RPMI8226 (cell line): Measurements from ENCODE around the gene FAM25C.
"Not testable (repeated sequence)": the region's sequence is repeated elsewhere in the genome, so short reads cannot be mapped to it uniquely, and the experiment has no call there.

Experiments
- DNase-seq: peaks from one replicate; pipeline ENCODE4 v3.0.0-alpha.2; 2015

Gene FAM25C

DNA sequence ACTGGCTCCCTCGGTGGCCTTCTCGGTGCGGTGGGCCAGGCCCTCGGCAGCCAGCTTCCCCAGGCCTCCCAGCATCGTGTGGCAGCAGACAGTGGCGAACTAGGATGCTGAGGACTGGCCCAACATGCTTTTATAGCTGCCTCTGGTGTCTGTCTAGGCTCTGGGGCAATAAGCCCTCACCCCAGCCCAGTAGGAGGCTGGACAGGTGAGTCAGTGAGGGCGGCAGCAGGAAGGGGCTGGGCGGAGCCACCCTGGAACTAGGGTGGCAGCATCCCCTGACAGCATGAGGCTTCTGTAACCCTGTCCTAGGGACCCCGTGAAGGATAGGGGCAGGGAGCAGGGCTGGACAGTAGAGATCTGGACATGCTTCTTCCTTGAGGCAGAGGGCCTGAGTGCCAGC is at the start of gene FAM25C:
FAM25C (minus strand) TSS at position 101 of the 400 bp plus-strand sequence; CDS start at position 75, 26 bp downstream.
- DNase-seq: not testable (repeated sequence)

DNA sequence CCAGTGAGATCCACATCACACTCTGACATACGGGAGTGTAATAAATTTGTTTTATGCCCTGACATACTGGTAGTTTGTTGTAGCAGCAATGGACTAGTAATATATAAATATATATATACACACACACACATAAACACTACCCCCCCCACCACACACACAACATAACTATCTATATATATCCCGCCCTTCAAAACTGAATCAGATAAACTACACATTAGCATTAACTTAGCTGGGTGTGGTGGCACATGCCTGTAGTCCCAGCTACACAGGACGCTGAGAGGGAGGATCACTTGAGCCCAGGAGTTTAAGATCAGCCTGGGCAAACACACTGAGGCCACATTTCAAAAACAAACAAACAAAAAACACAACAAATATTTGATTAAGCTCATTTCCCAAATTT is 45.0 kb upstream of the FAM25C start:
- DNase-seq: not testable (repeated sequence)

DNA sequence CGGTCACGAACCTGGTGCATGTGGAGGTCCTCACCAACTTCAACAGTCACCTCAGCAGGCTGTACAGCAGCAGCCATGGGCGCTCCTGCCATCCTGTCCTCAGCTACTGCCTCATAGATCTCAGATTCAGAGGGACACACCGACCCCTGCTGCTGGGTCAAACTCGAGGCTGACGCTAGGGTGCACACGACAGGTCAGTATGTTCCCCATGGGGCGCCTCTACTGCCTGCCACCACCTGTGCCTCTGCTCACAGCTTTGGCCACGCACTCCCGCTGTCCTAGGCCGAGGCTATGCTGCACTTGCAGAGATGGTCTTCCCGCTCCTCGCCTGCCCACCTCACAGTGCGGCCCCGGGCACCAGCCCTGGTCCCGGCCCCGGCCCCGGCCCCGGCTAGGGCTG is 31.8 kb upstream of the FAM25C start:
- peak; percentile 2 for DNase-seq

DNA sequence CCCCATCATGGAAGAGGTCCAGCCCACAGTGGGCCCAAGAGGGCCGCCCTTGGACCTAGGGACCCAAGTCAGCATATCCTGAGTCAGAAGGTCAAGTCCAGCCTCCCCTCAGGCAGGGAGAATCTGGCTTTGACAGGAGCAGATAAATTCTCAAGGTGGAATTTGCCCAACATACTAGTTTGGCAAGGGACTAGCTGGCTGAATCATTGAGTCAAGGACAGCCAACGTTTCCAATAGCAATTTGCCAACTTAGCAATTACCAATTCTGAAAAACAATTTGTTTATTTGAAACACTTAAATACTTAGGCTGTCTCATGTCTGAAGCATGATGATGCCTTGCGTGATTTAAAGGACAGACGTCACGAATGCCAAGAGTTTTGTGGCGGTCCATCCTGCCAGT is 2.7 kb upstream of the FAM25C start:
- DNase-seq: not testable (repeated sequence)

DNA sequence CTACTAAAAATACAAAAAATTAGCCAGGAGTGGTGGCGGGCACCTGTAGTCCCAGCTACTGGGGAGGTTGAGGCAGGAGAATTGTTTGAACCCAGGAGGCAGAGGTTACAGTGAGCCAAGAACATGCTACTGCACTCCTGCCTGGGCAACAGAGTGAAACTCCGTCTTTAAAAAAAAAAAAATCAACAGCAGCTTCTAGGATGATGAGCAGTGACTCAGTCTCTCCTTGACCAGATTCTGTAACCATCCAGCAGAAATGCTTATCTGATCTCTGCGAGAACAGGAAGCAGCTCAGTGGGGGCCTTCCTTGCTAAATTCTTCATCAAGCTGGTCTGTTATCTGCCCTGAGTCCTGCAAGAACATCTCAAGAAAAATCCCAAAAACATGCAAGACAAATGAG is 5.5 kb downstream of the FAM25C start:
- DNase-seq: not testable (repeated sequence)

DNA sequence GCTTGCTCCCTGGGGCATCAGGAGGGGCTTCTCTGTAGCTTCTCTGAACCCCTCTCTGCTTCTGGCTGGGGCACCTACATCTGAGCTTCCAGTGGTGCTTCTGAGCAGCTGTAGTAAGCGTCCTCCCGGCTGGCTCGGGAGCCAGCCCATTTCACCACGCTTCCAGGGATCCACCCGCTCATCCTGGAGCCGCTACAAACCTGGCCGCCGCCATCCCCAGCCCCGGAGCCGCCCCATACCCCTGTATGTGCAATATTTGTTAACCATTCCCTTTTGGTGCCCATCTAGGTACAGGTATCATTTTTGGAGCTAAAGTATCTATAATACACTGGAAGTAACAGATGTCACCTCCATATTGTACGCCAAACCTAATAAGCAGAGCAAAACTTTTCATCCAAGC is 7.0 kb downstream of the FAM25C start:
- DNase-seq: not testable (repeated sequence)

DNA sequence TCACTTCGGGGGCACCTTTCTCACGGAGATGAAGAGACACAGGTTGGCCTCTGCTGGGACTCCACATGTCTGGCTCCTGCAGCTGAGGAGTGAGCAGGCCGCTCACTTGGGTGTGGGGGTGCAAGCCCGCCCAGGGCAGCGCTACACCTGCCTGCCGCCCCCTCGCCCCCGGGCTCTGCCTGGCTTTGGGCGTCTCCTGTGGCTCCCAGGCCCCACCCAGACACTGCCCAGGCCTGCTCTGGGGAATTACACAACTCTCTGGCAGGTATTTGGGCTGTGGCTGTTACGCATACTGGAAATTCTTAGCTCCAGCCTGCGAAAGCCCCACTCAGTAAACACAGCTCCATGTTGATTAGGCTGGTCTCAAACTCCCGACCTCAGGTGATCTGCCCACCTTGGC is 7.9 kb downstream of the FAM25C start:
- DNase-seq: not testable (repeated sequence)

DNA sequence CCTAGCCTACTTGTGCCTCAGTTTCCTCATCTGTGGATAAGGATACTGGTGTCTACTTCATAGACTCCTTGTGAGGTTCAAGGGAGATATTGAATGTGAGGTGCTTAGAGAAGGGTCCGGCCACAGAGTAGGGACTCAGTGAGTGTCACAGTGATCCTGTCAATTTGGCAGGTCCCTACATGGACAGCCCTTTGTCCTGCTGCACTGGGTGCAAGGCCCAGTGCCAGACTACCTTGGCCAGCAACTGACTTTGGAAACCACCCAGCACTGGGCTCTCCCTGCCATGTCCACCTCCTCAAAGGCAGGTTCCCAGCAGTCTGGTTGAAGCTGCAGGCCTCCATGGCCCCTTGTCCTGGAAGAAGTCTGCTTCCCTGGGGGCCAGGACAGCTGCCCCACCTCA is 9.5 kb downstream of the FAM25C start:
- DNase-seq: not testable (repeated sequence)

DNA sequence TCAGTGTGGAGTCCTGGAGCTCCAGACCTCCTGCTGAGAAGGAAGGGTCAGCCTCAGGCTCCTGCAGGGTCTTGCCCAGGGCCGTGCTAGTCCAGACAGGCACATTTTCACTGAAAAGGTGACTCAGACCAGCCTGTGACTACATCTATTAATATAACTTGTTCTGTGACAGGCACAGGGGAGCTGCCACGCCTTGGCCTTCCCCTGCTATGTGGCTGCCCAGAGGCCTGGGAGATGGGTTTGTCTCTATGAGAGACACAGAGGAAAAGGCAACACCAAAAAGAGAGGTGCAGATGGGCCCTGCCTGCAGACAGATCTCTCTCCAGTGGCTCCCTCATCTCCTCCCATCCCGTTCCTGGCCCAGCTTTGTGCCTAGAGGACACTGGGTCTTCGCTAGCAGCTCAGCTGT is 10.0 kb downstream of the FAM25C start:
- not testable (repeated sequence) for DNase-seq

DNA sequence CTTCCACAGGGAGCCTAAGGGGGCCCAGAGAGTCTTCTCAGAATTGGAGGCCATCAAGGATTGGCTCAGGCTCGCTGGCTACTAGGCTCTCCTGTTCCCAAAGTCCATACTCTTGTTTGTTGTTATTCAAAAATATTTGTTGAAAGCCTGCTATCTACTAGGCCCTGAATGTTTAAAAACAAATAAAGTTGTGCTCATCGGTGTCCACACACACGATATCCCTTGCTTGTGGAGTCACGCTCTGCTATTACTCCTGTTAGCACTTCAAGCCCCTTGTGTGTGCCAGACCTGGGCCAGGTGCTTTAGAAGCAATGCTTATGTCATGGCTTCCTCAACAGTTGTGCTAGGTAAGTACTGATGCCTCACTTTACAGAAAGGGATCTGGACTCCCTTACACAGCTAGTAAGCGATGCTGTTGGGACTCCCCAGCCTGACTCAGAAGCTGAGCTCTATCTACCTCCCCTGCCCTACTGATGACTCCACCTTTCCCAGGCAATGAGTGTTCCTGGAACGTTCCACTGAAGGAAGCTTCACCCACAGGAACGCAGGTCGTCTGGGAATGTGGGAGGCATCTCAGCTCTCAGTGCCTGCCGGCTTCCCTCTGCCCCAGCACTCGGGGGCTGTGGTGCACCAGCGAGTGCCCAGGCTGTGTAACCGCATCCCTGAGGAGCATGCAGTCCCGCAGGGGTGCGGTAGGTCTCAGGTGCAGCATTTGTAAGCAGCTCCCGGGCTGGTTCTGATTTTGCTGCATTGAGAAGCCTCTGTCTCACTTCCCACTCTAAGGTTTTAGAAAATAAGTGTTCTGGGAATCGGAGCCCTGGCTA is 10.7 kb downstream of the FAM25C start:
- not testable (repeated sequence) for DNase-seq

DNA sequence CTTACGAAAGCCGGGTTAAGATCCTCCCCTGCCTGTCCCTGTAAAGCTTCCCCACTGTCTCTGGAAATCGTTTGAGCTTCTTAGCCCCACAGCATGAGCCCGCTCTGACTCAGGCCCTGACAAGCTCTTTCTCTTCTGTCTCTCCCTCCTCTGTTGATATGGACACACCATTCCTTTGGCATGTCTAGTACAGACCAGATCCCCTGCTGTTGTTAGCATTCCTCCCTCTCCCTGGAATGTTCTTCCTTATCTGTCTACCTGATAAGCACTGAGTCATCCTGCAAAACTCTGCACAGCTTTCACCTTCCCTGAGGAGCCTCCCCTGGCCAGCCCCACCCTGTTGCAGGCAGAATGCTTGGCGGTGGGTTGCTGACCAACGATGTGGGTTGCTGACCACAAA is 11.6 kb downstream of the FAM25C start:
- not testable (repeated sequence) for DNase-seq

DNA sequence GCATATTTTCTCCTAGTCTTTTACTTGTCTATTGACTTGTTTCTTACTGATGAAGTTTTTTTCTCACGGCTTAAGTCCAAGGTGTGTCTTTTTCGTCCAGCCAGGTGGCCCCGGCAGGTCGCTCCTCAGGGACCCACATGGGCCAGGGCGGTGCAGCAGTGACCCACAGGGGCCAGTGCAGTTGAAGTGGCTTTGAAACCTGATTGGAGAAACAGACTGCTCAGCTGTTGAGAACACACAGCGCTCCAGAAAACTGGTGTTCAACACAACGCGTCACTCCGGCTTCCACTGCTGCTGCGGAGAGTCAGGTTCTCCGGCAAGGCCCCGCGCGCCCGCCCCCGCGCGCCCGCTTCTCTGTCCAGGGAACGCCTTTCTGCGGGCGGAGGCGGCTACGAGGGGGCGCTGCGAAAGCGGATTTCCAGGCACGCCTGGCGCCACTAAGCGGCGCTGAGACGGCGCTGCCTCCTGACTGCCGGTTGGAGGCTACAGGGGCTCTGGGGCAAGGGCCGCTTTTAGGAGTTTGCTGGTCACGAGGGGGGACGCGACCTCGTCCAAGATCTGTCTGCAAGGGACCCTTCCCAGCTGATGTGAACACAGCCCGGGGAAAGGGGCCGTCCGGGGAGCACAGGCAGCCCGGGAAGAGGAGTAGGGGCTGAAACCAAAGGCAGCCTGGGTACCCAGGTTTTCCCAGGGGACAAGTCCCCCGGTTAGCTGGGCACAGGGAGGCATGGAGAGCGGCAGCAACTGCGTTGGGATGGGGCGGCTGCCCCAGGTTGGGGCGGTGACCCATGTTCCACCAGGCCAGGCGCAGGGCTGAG is 13.0 kb downstream of the FAM25C start:
- not testable (repeated sequence) for DNase-seq

DNA sequence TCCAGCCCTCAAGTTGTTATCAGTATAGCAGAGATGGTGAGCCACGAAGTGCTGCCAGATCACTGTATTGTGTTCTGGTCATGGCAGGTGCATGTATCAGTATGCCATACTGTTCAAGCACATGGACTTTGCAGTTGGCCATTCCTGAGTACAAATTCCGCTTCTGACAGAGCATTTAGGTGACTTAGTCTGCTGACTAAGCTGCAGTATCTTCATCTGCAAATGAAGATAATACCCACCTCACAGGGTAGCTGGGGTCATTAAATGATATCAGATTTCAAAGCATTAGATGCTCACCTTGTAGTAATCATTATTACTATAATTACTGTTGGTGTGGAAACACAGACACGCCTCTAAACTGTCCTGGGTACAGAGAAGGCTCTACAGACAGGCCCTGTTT is 24.2 kb downstream of the FAM25C start:
- not testable (repeated sequence) for DNase-seq

DNA sequence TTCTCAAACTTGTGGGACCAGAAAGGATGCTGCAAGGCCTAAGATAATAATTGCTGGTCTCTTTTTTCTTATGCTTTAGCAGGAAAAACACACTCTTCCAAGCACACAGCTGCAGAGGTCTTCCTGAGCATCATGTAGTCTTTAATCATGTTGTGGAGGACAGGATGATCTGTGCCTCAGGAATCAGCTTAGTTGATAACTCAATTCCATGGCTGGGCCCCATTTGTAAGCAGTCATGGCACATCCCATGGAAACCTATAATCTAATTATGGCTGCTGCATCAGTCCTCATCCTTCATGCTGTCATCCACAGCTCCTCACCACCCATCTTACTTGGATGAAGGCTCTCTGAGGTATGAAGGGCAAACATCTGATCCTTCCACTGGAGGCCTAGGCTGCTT is 26.5 kb downstream of the FAM25C start:
- not testable (repeated sequence) for DNase-seq

DNA sequence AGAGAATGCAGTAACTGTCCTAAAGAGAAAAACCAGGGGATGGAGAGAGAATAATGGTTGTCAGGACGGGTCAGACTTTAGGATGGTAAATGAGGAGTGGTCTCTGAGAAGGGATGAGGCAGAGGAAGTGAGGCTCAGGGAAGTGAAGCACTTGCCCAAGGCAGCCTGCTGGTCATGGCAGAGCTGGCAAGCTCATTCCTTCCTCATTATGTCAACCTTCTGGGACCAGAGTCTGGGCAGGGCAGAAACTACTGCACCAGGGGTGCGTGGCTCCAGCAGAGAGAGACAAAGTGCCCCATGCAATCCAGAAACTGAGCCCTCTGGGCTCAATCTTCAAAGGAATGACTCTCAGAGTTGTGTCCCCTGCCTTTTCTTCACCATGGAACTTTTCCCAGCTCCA is 27.5 kb downstream of the FAM25C start:
- not testable (repeated sequence) for DNase-seq

DNA sequence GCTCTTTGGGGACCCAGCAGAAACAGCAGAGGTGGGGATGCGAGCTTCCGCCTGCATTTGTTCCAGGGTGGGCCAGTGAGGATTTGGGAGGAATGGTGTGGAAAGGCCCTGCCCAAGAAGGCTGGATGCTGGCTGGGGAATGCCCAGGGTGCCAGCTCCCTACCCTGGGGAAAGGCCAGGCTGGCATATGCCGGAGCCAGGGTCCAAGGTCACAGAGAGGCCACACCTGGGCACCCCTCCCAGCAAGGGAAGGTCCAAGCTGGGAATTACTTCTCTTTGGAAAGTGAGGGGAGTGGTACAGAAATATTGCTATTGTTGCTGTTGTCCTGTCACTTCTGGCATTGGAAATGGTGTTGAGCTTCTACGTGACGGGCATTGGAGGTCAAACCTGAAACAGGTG is 28.0 kb downstream of the FAM25C start:
- DNase-seq: not testable (repeated sequence)

DNA sequence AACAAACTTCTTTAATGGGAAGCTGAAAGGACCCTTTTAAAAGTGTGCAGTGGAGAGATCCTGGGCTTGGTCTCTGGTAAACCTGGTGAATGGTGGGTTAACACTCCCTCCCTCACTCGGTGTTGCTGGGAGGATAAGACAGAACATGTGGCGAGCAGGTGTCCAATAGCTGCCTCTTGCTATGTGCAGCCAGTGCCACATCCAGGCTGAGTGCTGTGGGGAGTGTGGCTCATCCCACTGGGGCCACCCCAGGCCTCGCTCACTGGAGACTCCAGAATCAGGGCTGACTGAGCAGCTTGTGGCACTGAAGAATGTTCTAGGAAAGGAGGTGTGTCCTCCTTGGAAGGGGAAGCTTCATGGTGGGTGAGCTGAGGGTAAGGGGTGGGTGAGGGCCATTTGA is 29.5 kb downstream of the FAM25C start:
- DNase-seq: not testable (repeated sequence)

DNA sequence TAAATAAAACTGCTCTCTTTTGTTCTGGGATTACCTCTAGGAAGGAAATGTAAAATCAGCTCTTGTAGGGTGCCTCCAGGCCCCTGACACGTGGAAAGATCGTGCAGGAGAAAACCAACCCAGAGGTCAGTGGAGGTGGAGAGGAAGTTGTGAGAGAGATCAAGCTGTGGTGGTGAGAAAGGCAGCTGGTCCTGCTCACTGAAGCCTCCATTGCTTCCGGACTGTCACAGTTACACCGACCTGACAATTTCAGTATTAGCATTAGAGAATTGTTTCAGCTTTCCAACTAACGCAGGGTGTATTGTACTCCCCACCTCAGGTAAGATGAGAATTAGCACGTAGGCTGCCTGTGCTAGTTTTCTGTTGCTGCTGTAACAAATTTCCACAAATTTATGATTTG is 30.6 kb downstream of the FAM25C start:
- DNase-seq: not testable (repeated sequence)

DNA sequence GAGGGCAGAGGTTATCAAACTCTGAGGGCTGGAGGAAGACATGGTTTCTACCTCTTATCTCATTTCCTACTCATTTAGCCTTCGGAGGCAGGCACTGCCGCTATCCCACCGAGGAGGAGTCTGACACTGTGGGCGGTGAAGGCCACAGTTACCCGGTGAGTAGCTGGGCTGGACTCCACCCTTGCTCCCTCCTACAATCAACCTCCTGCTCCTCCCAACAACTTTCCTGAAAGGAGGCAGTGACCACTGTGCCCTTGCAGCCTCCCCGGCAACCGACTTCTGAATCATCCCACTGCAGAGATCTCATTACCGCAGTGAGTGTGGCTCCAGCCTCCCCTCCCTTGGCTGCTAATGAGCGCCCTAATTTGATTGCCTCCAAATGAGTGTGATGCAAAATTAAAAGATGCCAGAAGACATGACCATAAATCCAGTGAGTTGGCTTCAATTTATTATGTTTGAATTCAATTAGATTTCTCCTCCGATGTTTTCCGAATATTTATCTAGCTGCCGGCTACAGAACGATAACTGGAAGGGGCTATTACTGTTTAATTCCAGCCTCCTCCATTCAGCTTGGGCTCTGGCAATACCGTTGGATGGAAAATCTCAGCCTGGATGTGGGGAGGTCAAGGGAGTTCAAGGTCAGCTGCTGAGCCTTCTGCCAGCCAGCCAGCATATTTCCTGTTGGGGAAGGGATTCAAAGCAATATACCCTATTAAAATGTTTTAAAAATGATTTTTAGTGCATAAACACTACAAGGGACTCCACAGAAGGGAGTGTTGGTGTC is 35.1 kb downstream of the FAM25C start:
- not testable (repeated sequence) for DNase-seq

DNA sequence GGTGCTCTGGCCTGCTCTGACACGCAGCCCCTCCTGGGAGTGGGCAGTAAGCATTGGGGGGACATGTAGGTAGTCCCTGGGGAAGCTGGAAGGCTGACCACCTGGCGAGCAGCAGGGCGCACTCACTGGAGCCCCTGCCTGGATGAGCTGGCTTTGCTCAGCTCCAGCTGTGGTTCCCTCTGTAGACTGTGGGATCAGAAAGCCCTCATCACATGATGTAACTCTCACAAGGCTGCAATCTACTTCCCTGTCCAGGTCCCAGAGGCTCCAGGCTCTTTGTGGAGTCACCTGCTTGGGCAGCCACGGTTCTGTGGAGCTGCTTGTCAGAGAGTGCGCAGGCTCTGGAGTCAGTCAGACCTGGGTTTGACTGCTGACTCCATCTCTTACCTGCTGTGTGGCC is 36.8 kb downstream of the FAM25C start:
- DNase-seq: not testable (repeated sequence)

DNA sequence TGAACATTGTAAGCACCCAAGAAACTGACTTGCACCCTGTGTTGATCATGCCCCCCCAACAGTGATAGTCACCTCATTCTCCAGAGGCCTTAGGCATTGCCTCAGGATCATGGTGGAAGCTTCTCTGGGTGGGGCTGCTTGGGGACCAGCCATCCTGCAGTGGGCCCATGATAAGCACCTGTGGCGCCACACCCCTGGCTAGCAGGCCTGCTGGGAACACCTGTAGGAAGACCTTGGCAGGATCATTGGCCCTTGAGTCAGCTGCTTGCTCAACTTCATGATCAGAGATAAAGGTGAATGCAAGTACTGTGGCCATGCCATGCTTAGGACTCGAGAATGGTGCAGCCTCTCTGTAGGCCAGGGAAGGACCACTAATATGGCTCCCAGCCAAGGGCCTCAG is 38.9 kb downstream of the FAM25C start:
- not testable (repeated sequence) for DNase-seq

DNA sequence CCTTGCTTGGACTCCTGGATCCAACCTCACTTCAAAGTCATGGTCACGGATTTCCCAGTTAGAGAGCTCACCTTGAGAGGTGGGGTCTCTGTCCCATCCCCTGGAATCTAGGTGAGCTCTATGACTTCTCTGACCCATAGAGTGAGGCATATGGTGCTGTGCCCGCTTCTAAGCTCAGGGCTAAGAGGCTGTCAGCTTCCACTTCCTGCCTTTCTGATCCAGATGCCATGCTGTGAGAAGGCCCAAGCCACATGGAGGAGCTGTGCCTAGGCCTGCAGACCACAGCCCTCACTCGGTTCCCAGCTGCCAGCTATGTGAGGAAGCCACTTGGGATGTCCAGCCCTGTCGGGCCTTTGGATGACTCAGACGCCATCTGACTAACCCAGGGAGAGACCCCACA is 39.9 kb downstream of the FAM25C start:
- DNase-seq: not testable (repeated sequence)

DNA sequence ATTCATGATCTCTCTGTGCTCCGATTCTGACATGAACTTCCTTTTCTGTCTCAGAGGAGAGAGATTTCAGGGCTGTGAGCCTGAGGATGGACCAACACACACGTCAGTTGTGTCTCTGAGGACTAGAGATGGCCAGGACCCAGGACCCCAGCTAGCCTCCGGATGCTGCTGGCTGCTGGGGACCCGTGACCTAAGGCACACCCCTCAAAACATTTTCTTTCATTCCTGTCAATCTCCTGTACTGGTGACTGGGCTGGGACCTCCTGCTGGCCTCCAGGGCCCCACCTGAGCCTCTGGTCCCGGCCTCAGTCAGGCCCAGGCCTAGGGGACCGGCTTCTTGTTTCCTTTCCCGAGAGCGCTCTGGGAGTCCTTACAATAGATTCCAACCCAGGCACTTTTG is 42.4 kb downstream of the FAM25C start:
- not testable (repeated sequence) for DNase-seq
